ENCODE results near the gene SCARB1. TPM values are rescaled to one million over a fixed set of nuclear protein-coding genes. Genes with fewer than 3 reads are reported as not detected.

The SCARB1 gene
- total RNA-seq, 2 experiments from 2014 or later, result 32.5 to 32.6 TPM

GRCh38 chr12:124783087-124783486 is 80.6 kb downstream of the SCARB1 start:
- CTCF ChIA-PET, result no interaction called here
- POLR2A ChIA-PET, result no interaction called here

GRCh38 chr12:124782132-124782531 is 81.5 kb downstream of the SCARB1 start:
- POLR2A ChIA-PET, result no interaction called here
- CTCF ChIA-PET, result no interaction called here

GRCh38 chr12:124780752-124781685 is 82.6 kb downstream of the SCARB1 start:
- ChIA-PET CTCF (no interaction called here), POLR2A (no interaction called here)

- ChIA-PET POLR2A (no interaction called here), CTCF (no interaction called here)
Observed at GRCh38 chr12:124780336-124780735, 83.3 kb downstream of the SCARB1 start.

- ChIA-PET POLR2A (no interaction called here), CTCF (interaction anchor here (0.7 kb wide), 1 partner anchor 728 kb away, joined by 3 read pairs; no protein-coding TSS in a partner anchor)
Observed at GRCh38 chr12:124779161-124780141, 84.2 kb downstream of the SCARB1 start.

- ChIA-PET POLR2A (no interaction called here), CTCF (interaction anchor here (1.1 kb wide), 1 partner anchor 128 kb away, joined by 3 read pairs; no protein-coding TSS in a partner anchor)
Observed at GRCh38 chr12:124778411-124778810, 85.3 kb downstream of the SCARB1 start.

GRCh38 chr12:124777399-124778372 is 86.0 kb downstream of the SCARB1 start:
- POLR2A ChIA-PET, result no interaction called here
- CTCF ChIA-PET, result interaction anchor here (0.6 to 1.1 kb wide), 3 partner anchors 9 to 129 kb away, joined by 3 read pairs; no protein-coding TSS in a partner anchor

- POLR2A ChIA-PET, result no interaction called here
- CTCF ChIA-PET, result no interaction called here
Observed at GRCh38 chr12:124776125-124776513, 87.5 kb downstream of the SCARB1 start.

GRCh38 chr12:124774462-124775167 is 89.0 kb downstream of the SCARB1 start:
- CTCF ChIA-PET, result interaction anchor here (0.6 to 1.1 kb wide), 8 partner anchors 12 to 546 kb away, joined by 3 to 7 read pairs (median 3); partner anchors contain the start of gene UBC

GRCh38 chr12:124774054-124774461 is 89.6 kb downstream of the SCARB1 start:
- POLR2A ChIA-PET, result interaction anchor here (0.6 to 1.0 kb wide), 3 partner anchors 13 to 280 kb away, joined by 3 to 10 read pairs (median 8); no protein-coding TSS in a partner anchor
- CTCF ChIA-PET, result interaction anchor here (0.6 to 1.2 kb wide), 8 partner anchors 11 to 545 kb away, joined by 3 to 7 read pairs (median 3); partner anchors contain the start of gene UBC

More at GRCh38 chr12:124774462-124775167, 89.0 kb downstream of the SCARB1 start:
- POLR2A ChIA-PET, result interaction anchor here (0.6 to 1.0 kb wide), 3 partner anchors 14 to 281 kb away, joined by 3 to 10 read pairs (median 8); no protein-coding TSS in a partner anchor

- ChIA-PET POLR2A (no interaction called here), CTCF (interaction anchor here (0.7 to 2.1 kb wide), 13 partner anchors 12 to 749 kb away, joined by 3 to 11 read pairs (median 4); partner anchors contain the start of gene NCOR2)
Observed at GRCh38 chr12:124772289-124773170, 91.1 kb downstream of the SCARB1 start.

- CTCF ChIA-PET, result interaction anchor here (0.7 to 2.1 kb wide), 18 partner anchors 11 to 748 kb away, joined by 3 to 11 read pairs (median 3); partner anchors contain the start of gene NCOR2
- POLR2A ChIA-PET, result no interaction called here
Observed at GRCh38 chr12:124771462-124772288, 92.0 kb downstream of the SCARB1 start.

- ChIA-PET POLR2A (no interaction called here), CTCF (interaction anchor here (0.9 to 2.1 kb wide), 7 partner anchors 12 to 732 kb away, joined by 3 to 6 read pairs (median 3); partner anchors contain the start of gene NCOR2)
Observed at GRCh38 chr12:124770728-124771127, 92.9 kb downstream of the SCARB1 start.

- ChIA-PET POLR2A (no interaction called here), CTCF (interaction anchor here (1.1 kb wide), 1 partner anchor 731 kb away, joined by 3 read pairs; no protein-coding TSS in a partner anchor)
Observed at GRCh38 chr12:124769881-124770512, 93.7 kb downstream of the SCARB1 start.

- POLR2A ChIA-PET, result no interaction called here
- CTCF ChIA-PET, result interaction anchor here (1.2 kb wide), 1 partner anchor 204 kb away, joined by 3 read pairs; no protein-coding TSS in a partner anchor
Observed at GRCh38 chr12:124769163-124769530, 94.5 kb downstream of the SCARB1 start.
